ENCODE results near the gene DBNDD2.

DBNDD2 gene

GRCh38 chr20:45419188-45420091 is 11.4 kb downstream of the DBNDD2 start:
- TF ChIP-seq POLR2AphosphoS5 (IDR thresholded peaks at IDR 0.05; ENCODE audit: low read depth, low read length) (no peak), FOXP2 (optimal IDR thresholded peaks at IDR 0.05; ENCODE audit: borderline replicate concordance, extremely low read depth, extremely low read length, insufficient read depth) (no peak), REST (IDR thresholded peaks at IDR 0.05; ENCODE audit: insufficient read depth in 1 of 2, low read depth in 2 of 2, low read length in 2 of 2) (no peak), SIN3A (IDR thresholded peaks at IDR 0.05; ENCODE audit: borderline replicate concordance, insufficient read depth, low read length) (no peak), TAF1 (IDR thresholded peaks at IDR 0.05; ENCODE audit: borderline replicate concordance, insufficient read depth, low read length) (no peak)

DNA sequence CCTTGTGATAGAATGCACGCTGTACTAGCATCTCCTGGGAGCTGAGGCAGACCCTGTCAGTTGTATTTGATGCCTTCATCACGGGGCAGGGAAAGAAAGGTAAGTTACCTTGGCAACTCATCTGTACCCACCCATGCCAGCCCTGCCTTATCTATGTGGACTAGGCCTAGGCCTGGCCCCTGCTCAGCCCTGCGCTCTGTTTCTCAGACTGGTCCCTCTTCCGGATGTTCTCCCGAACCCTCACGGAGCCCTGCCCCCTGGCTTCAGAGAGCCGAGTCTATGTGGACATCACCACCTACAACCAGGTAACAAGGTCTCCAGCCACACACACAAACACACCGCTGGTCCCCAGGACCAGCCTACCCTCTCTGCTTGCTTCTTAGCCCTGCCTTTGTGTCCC is 12.0 kb downstream of the DBNDD2 start:
- TF ChIP-seq SIN3A (IDR thresholded peaks at IDR 0.05; ENCODE audit: borderline replicate concordance, insufficient read depth, low read length) (no peak), REST (IDR thresholded peaks at IDR 0.05; ENCODE audit: insufficient read depth in 1 of 2, low read depth in 2 of 2, low read length in 2 of 2) (no peak), FOXP2 (optimal IDR thresholded peaks at IDR 0.05; ENCODE audit: borderline replicate concordance, extremely low read depth, extremely low read length, insufficient read depth) (no peak), TAF1 (IDR thresholded peaks at IDR 0.05; ENCODE audit: borderline replicate concordance, insufficient read depth, low read length) (no peak)

DNA sequence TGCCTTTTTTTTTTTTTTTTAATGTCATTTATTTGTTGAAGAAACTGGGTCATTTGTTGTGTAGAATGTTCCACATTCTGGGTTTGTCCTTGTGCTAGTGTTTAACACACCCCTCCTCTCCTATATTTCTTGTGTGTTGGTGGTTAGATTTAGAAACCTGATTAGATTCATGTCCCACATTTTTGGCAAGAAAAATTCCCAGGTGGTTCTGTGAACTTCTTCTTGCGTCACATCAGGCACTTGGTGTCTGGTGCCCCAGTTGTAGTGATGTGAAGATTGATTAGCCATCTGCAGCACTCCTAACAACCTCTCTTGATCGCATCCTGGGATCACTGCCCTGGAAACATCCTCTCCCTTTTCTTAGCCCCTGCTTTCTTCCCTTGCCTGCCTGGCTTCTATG is 15.6 kb downstream of the DBNDD2 start:
- TF ChIP-seq POLR2AphosphoS5 (IDR thresholded peaks at IDR 0.05; ENCODE audit: low read depth, low read length) (no peak), SIN3A (IDR thresholded peaks at IDR 0.05; ENCODE audit: borderline replicate concordance, insufficient read depth, low read length) (no peak), FOXP2 (optimal IDR thresholded peaks at IDR 0.05; ENCODE audit: borderline replicate concordance, extremely low read depth, extremely low read length, insufficient read depth) (no peak), REST (IDR thresholded peaks at IDR 0.05; ENCODE audit: insufficient read depth in 1 of 2, low read depth in 2 of 2, low read length in 2 of 2) (no peak), TAF1 (IDR thresholded peaks at IDR 0.05; ENCODE audit: borderline replicate concordance, insufficient read depth, low read length) (no peak)

DNA sequence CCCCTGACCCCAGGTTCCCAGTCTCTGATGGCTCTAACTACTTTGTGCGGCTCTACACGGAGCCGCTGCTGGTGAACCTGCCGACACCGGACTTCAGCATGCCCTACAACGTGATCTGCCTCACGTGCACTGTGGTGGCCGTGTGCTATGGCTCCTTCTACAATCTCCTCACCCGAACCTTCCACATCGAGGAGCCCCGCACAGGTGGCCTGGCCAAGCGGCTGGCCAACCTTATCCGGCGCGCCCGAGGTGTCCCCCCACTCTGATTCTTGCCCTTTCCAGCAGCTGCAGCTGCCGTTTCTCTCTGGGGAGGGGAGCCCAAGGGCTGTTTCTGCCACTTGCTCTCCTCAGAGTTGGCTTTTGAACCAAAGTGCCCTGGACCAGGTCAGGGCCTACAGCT is 17.5 kb downstream of the DBNDD2 start:
- no peak for TF ChIP-seq POLR2AphosphoS5 (IDR thresholded peaks at IDR 0.05; ENCODE audit: low read depth, low read length)
- no peak for TF ChIP-seq SIN3A (IDR thresholded peaks at IDR 0.05; ENCODE audit: borderline replicate concordance, insufficient read depth, low read length)
- TF ChIP-seq TAF1 (IDR thresholded peaks at IDR 0.05; ENCODE audit: borderline replicate concordance, insufficient read depth, low read length): no peak
- TF ChIP-seq FOXP2 (optimal IDR thresholded peaks at IDR 0.05; ENCODE audit: borderline replicate concordance, extremely low read depth, extremely low read length, insufficient read depth): no peak
- no peak for TF ChIP-seq REST (IDR thresholded peaks at IDR 0.05; ENCODE audit: insufficient read depth in 1 of 2, low read depth in 2 of 2, low read length in 2 of 2)
